ENCODE measurements around the gene CLCA2. TPM values are rescaled to one million over a fixed set of nuclear protein-coding genes. Genes with fewer than 3 reads are reported as not detected.

CLCA2 gene
- polyA plus RNA-seq, 1 donor from 2014 or later = not detected

DNA sequence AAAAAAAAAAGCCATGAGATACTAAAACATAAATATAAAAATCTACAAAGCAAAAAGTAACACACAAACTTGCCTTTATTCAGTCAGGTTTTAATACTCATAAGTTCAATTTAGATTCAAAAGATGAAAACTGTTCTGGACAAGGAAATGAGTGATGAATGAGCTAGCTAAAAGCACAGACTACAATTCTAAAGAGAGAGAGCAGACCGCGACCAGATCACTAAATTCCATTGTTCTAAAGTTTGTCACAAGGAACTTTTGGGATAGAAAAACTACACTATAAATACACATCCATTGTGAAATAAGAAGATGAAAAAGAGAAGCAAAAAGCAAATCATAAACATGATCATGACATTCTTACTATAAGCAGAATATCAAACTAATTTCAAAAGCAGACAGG, 29.6 kb upstream of the CLCA2 start:
- TF ChIP-seq MXI1 (conservative IDR thresholded peaks at IDR 0.05; ENCODE audit: poor library complexity, severe bottlenecking) (no peak), TAF1 (IDR thresholded peaks at IDR 0.05; ENCODE audit: low read depth) (no peak)
- TF ChIP-seq, protein P1, sequence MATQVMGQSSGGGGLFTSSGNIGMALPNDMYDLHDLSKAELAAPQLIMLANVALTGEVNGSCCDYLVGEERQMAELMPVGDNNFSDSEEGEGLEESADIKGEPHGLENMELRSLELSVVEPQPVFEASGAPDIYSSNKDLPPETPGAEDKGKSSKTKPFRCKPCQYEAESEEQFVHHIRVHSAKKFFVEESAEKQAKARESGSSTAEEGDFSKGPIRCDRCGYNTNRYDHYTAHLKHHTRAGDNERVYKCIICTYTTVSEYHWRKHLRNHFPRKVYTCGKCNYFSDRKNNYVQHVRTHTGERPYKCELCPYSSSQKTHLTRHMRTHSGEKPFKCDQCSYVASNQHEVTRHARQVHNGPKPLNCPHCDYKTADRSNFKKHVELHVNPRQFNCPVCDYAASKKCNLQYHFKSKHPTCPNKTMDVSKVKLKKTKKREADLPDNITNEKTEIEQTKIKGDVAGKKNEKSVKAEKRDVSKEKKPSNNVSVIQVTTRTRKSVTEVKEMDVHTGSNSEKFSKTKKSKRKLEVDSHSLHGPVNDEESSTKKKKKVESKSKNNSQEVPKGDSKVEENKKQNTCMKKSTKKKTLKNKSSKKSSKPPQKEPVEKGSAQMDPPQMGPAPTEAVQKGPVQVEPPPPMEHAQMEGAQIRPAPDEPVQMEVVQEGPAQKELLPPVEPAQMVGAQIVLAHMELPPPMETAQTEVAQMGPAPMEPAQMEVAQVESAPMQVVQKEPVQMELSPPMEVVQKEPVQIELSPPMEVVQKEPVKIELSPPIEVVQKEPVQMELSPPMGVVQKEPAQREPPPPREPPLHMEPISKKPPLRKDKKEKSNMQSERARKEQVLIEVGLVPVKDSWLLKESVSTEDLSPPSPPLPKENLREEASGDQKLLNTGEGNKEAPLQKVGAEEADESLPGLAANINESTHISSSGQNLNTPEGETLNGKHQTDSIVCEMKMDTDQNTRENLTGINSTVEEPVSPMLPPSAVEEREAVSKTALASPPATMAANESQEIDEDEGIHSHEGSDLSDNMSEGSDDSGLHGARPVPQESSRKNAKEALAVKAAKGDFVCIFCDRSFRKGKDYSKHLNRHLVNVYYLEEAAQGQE (IDR thresholded peaks at IDR 0.05; ENCODE audit: borderline replicate concordance) = no peak
- H3K79me2 ChIP-seq (replicated peaks; ENCODE audit: insufficient read depth, low read length) = peaks cover 44% of the 10 kb centered on the region
- no peak overlapping the region for H3K9ac ChIP-seq (ENCODE audit: low read length)
- no peaks in the 10 kb centered on the region for H3K9me3 ChIP-seq (ENCODE audit: low read length)
- no peak overlapping the region for H3K27ac ChIP-seq (ENCODE audit: low read length)
- no peaks in the 10 kb centered on the region for H4K20me1 ChIP-seq (ENCODE audit: insufficient read depth)
- H3K27me3 ChIP-seq (ENCODE audit: insufficient read depth, low read depth, low read length) = no peaks in the 10 kb centered on the region
- H3K36me3 ChIP-seq (ENCODE audit: insufficient read depth, low read length) = no peaks in the 10 kb centered on the region
- H3K4me2 ChIP-seq (ENCODE audit: low read length) = no peak overlapping the region
- no peaks in the 10 kb centered on the region for H3F3A ChIP-seq (ENCODE audit: insufficient read depth, low read length, poor library complexity, severe bottlenecking)
- no peaks in the 10 kb centered on the region for H3K9me2 ChIP-seq (ENCODE audit: insufficient read depth, low read length)
- H2AFZ ChIP-seq (ENCODE audit: low read depth, low read length) = no peak overlapping the region
- peak overlapping the region; percentile 94 for H3K4me3 ChIP-seq (ENCODE audit: low read length)

DNA sequence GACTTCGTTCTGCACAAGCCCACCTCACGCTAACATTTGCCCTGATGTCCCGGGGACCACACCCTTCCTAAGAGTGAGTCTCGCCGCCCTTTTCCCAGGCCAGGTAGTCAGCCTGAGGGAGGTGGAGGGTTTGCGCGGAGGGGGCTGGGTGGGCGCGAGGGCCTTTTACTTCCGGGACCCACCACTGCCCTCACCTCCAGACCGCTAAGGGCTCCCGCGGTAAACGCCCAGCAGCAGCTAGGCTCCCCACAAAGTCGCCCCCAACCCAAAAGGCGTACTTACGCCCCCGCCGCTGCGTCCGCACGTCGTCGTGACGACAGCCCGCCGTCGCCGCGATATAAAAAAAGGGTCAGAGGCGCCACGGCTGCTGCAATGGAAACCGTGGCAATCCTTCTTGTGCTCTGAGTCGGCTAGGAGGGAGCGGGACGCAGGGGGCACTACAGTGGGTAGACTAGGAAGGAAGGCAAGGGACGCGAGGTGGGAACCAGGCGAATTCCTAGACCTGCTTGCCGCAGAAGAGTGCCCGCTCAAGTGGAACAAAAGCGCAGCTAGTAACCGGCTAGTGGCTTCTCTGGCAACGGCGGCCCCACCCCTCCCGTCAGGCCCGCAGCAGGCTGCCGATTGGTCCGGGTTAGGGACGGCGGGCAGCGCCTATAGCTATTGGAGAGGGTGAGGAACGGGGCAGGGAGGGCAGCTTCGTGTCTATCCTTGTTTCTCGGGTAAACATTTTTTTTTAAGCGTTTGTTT, 28.0 kb upstream of the CLCA2 start, which contains the start of gene ODF2L:
ODF2L (minus strand) TSS at position 573 of the 747 bp plus-strand sequence. CDS start 9,296 bp downstream, outside the sequence.
- Histone ChIP-seq H3K27me3 (ENCODE audit: insufficient read depth, low read depth, low read length) (no peaks in the 10 kb centered on the region), H3K4me3 (ENCODE audit: low read length) (peak within 1 kb of the TSS; percentile 94), H3K4me2 (ENCODE audit: low read length) (peak within 1 kb of the TSS; percentile 79), H3K9me3 (ENCODE audit: low read length) (no peaks in the 10 kb centered on the region), H2AFZ (ENCODE audit: low read depth, low read length) (peak within 1 kb of the TSS; percentile 86), H4K20me1 (ENCODE audit: insufficient read depth) (no peaks in the 10 kb centered on the region), H3K79me2 (replicated peaks; ENCODE audit: insufficient read depth, low read length) (peaks cover 41% of the 10 kb centered on the region), H3F3A (ENCODE audit: insufficient read depth, low read length, poor library complexity, severe bottlenecking) (no peaks in the 10 kb centered on the region), H3K9ac (ENCODE audit: low read length) (peak within 1 kb of the TSS; percentile 92), H3K27ac (ENCODE audit: low read length) (peak within 1 kb of the TSS; percentile 92), H3K36me3 (ENCODE audit: insufficient read depth, low read length) (no peaks in the 10 kb centered on the region), H3K9me2 (ENCODE audit: insufficient read depth, low read length) (no peaks in the 10 kb centered on the region)
- TF ChIP-seq MXI1 (conservative IDR thresholded peaks at IDR 0.05; ENCODE audit: poor library complexity, severe bottlenecking) (peak; percentile 89), SMC3 (conservative IDR thresholded peaks at IDR 0.05; ENCODE audit: poor library complexity) (no peak), EZH2 (IDR thresholded peaks at IDR 0.05; ENCODE audit: borderline replicate concordance, insufficient read depth, low read length, poor library complexity, severe bottlenecking) (no peak), EP300 (conservative IDR thresholded peaks at IDR 0.05; ENCODE audit: poor library complexity, severe bottlenecking) (peak; percentile 61), CTCF (IDR thresholded peaks at IDR 0.05; ENCODE audit: poor library complexity, severe bottlenecking) (no peak), POLR2AphosphoS5 (IDR thresholded peaks at IDR 0.05) (peak; percentile 94), TAF1 (IDR thresholded peaks at IDR 0.05; ENCODE audit: low read depth) (peak; percentile 90), RAD21 (conservative IDR thresholded peaks at IDR 0.05) (peak; percentile 44)
- TF ChIP-seq, protein P1 (IDR thresholded peaks at IDR 0.05; ENCODE audit: borderline replicate concordance) = peak; percentile 89

Measured in neural cell (in vitro differentiated cells).